Neuronal stem cell (in vitro differentiated cells): ENCODE measurements around the gene PTPRM.

Experiments used
- DNase-seq: peaks from one replicate; pipeline ENCODE4 v3.0.0-alpha.2; 2013; ENCODE audit warnings: low spot score
- H2AFZ ChIP-seq: one replicate; pipeline ENCODE4 v1.6.1; 2013; ENCODE audit warnings: mild to moderate bottlenecking, low read length, inconsistent platforms
- H2AK5ac ChIP-seq: 2 replicates; pipeline ENCODE4 v1.6.1; 2013; ENCODE audit warnings: low read depth, mild to moderate bottlenecking, inconsistent platforms, low read length, moderate library complexity, mixed read lengths
- H2BK120ac ChIP-seq: 2 replicates; pipeline ENCODE4 v1.6.1; 2013; ENCODE audit warnings: low read depth, mild to moderate bottlenecking, inconsistent platforms, low read length, moderate library complexity, mixed read lengths
- H2BK12ac ChIP-seq: one replicate; pipeline ENCODE4 v1.6.1; 2013; ENCODE audit warnings: low read length, inconsistent platforms
- H2BK15ac ChIP-seq: 2 replicates; pipeline ENCODE4 v1.6.1; 2013; ENCODE audit warnings: mild to moderate bottlenecking, low read length, inconsistent platforms, mixed read lengths
- H2BK5ac ChIP-seq: one replicate; pipeline ENCODE4 v1.6.1; 2013; ENCODE audit warnings: inconsistent platforms, mild to moderate bottlenecking, low read length, moderate library complexity
- H3K14ac ChIP-seq: one replicate; pipeline ENCODE4 v1.6.1; 2013; ENCODE audit warnings: low read length, inconsistent platforms
- H3K18ac ChIP-seq: 2 replicates; pipeline ENCODE4 v1.6.1; 2013; ENCODE audit warnings: low read length, inconsistent platforms
- H3K23ac ChIP-seq: 2 replicates; pipeline ENCODE4 v1.6.1; 2013; ENCODE audit warnings: low read depth, mild to moderate bottlenecking, mixed read lengths, low read length, inconsistent platforms; ENCODE audit not compliant: poor library complexity
- H3K27ac ChIP-seq: replicated peaks from 3 replicates; pipeline ENCODE4 v1.5.1; 2013; ENCODE audit warnings: low read length, inconsistent platforms
- H3K27me3 ChIP-seq, 3 experiments: 2 replicates each; pipeline ENCODE4 v1.6.1; 2013; ENCODE audit warnings: low read length in 3 of 3, mild to moderate bottlenecking in 2 of 3, inconsistent platforms in 1 of 3, low read depth in 1 of 3, mixed read lengths in 1 of 3, moderate library complexity in 1 of 3; ENCODE audit not compliant: control insufficient read depth in 3 of 3, insufficient read depth in 3 of 3
- H3K36me3 ChIP-seq, 2 donors: replicated peaks in 1 of 2; 2 replicates each; pipeline ENCODE4 v1.6.1; 2013; ENCODE audit warnings: low read length in 2 of 2; ENCODE audit not compliant: control insufficient read depth in 2 of 2, insufficient read depth in 2 of 2
- H3K4ac ChIP-seq: 2 replicates; pipeline ENCODE4 v1.6.1; 2013; ENCODE audit warnings: inconsistent platforms, mild to moderate bottlenecking, low read length, moderate library complexity
- H3K4me1 ChIP-seq, 2 donors: 1 replicate in 1 of 2; 2 replicates in 1 of 2; pipeline ENCODE4 v1.6.1; 2013; ENCODE audit warnings: low read length in 2 of 2, low read depth in 1 of 2; ENCODE audit not compliant: control insufficient read depth in 2 of 2, insufficient read depth in 1 of 2
- H3K4me2 ChIP-seq: one replicate; pipeline ENCODE4 v1.6.1; 2013; ENCODE audit warnings: mild to moderate bottlenecking, low read length, inconsistent platforms; ENCODE audit not compliant: insufficient read depth, poor library complexity, severe bottlenecking
- H3K4me3 ChIP-seq, 2 donors: 2 replicates each; pipeline ENCODE4 v1.5.1; 2013; ENCODE audit warnings: low read length in 2 of 2, mild to moderate bottlenecking in 2 of 2, inconsistent platforms in 1 of 2, moderate library complexity in 1 of 2
- H3K79me1 ChIP-seq: one replicate; pipeline ENCODE4 v1.6.1; 2013; ENCODE audit warnings: low read depth, mild to moderate bottlenecking, inconsistent platforms, low read length, moderate library complexity
- H3K9ac ChIP-seq: one replicate; pipeline ENCODE4 v1.6.1; 2013; ENCODE audit warnings: mild to moderate bottlenecking, low read depth, low read length, inconsistent platforms; ENCODE audit not compliant: poor library complexity
- H3K9me3 ChIP-seq, 2 donors: replicated peaks in 1 of 2; 2 replicates each; pipeline versions ENCODE3 to v1.6.1; 2013; ENCODE audit warnings: low read length in 2 of 2, mild to moderate bottlenecking in 2 of 2, inconsistent platforms in 1 of 2, low read depth in 1 of 2, mixed read lengths in 1 of 2, moderate library complexity in 1 of 2; ENCODE audit not compliant: control insufficient read depth in 2 of 2, insufficient read depth in 1 of 2
- H4K8ac ChIP-seq: one replicate; pipeline ENCODE4 v1.6.1; 2013; ENCODE audit warnings: low read depth, mild to moderate bottlenecking, inconsistent platforms, low read length, moderate library complexity
- H4K91ac ChIP-seq: one replicate; pipeline ENCODE4 v1.6.1; 2013; ENCODE audit warnings: low read length, low read depth, mild to moderate bottlenecking, inconsistent platforms; ENCODE audit not compliant: poor library complexity
- WGBS, 2 donors: extraction: QIAGEN DNeasy Blood & Tissue Kit; methylation state at CpG; one replicate each; pipeline ENCODE4 v1.1.7; 2013; ENCODE audit warnings: missing lambda C conversion rate in 2 of 2, mixed read lengths in 1 of 2; ENCODE audit not compliant: insufficient read length in 2 of 2, insufficient replicate concordance in 1 of 2; ENCODE audit errors: extremely low coverage in 2 of 2; 5-methylcytosine and 5-hydroxymethylcytosine counted together

The PTPRM gene

DNA sequence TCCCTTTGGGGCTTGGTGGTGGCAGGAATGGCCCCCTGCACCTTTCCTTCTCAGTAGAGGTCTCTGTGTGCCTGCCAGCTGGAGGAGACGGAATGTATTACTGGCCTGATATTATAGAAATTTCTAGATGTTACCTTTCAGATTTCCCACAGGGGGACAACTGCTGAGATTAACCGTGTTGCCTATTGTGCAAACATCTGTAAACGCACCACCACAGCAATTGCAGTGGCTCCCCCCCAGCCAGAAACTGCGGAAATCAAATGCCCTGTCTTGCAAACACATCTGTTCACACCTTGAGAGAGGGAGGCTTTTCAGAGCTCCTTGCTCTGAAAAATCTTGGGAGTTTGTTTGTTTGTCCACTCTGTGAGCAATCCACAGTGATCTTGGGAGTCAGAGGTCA, 772.1 kb downstream of the PTPRM start:
- Histone ChIP-seq H3K9ac (no peak overlapping the region), H3K79me1 (no peaks in the 10 kb centered on the region), H2BK5ac (no peak overlapping the region), H3K4me2 (no peak overlapping the region), H3K18ac (no peak overlapping the region), H2BK15ac (no peak overlapping the region), H2AK5ac (peak overlapping the region; percentile 71), H4K8ac (no peak overlapping the region), H2BK120ac (no peak overlapping the region), H3K9me3 (no peaks in the 10 kb centered on the region), H3K4me3 (no peak overlapping the region), H3K4ac (no peak overlapping the region), H4K91ac (no peak overlapping the region), H2AFZ (no peak overlapping the region), H2BK12ac (no peak overlapping the region), H3K36me3 (no peaks in the 10 kb centered on the region), H3K27me3 (no peaks in the 10 kb centered on the region), H3K14ac (no peak overlapping the region), H3K23ac (no peak overlapping the region), H3K27ac (no peak overlapping the region), H3K4me1 (peaks cover 5 to 9% of the 10 kb centered on the region in 2 donors)
- DNase-seq, result no peak
- no CpG with 5 or more reads among the region's 4 CpGs for WGBS, 2 donors

DNA sequence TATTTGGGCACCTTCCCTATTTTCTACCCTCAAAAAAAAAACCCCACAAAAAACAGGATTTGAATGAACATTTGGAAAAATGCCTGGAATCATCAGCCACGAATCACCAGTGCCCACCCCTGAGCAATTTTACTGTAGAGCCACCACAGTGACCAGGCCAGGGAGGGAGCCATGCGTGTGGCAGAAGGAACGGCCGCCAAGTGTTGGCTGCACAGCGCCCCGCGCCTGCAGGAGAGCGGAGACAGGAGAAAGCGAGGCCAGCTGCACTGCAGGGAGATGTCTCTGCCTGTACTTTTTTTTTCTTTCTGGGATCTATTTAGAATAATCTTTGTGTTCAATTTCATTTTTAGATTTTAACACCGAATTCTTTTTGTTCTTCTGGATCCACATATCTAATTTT, 772.8 kb downstream of the PTPRM start:
- H3K9me3 ChIP-seq, result no peaks in the 10 kb centered on the region
- H4K91ac ChIP-seq, result no peak overlapping the region
- no CpG with 5 or more reads among the region's 10 CpGs for WGBS, 2 donors
- H3K4me2 ChIP-seq, result no peak overlapping the region
- no peak overlapping the region for H2BK12ac ChIP-seq
- no peak overlapping the region for H2AFZ ChIP-seq
- no peak overlapping the region for H2BK15ac ChIP-seq
- no peaks in the 10 kb centered on the region for H3K79me1 ChIP-seq
- H3K27ac ChIP-seq, result no peak overlapping the region
- no peak overlapping the region for H3K23ac ChIP-seq
- no peak overlapping the region for H2BK120ac ChIP-seq
- H3K18ac ChIP-seq, result no peak overlapping the region
- H3K9ac ChIP-seq, result no peak overlapping the region
- H3K4ac ChIP-seq, result no peak overlapping the region
- H3K14ac ChIP-seq, result no peak overlapping the region
- H2BK5ac ChIP-seq, result no peak overlapping the region
- DNase-seq, result no peak
- peaks cover 5 to 9% of the 10 kb centered on the region in 2 donors for H3K4me1 ChIP-seq
- H4K8ac ChIP-seq, result no peak overlapping the region
- no peak overlapping the region for H3K4me3 ChIP-seq
- H3K36me3 ChIP-seq, result no peaks in the 10 kb centered on the region
- H3K27me3 ChIP-seq, result no peaks in the 10 kb centered on the region
- H2AK5ac ChIP-seq, result peak overlapping the region; percentile 71

DNA sequence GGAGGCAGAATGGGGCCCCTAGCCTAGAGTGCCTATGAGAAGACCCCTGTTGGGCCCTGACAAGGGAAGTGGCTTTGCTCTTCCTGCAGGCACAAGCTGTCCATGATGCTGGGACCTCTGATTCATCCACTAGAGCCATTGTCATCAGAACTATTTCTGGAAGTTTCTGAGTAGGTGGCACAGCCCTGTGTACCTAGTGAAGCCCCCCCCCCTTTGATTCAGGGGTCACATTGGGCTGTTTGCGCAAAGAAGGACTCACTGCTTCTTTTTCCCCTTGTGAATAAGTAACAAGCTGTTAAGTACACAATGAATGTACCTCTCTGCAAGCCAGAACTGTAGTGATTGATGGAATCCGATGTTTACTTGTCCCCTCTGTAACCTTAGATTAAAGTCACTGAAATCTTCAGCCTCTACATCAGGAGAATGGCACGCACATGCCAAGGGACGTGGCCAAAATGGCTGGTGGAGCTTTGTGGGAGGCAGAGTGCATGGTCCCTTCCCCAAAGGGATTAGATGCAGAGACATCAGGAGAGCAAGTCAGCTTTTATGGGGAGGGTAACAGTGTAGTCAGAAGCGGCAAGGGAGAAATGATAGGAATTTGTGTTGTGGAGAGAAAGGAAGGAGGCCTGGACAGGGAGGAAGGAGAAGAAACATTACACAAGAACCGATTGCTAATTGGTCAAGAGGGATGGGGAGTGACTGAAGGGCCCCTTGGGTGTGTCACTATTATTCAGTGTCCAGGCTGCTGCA, 774.5 kb downstream of the PTPRM start:
- DNase-seq, result no peak
- Histone ChIP-seq H2AFZ (peak overlapping the region; percentile 32), H3K36me3 (no peaks in the 10 kb centered on the region), H3K4me2 (no peak overlapping the region), H3K4me3 (no peak overlapping the region), H2AK5ac (peak overlapping the region; percentile 25), H3K79me1 (no peaks in the 10 kb centered on the region), H2BK15ac (no peak overlapping the region), H3K23ac (no peak overlapping the region), H3K27me3 (no peaks in the 10 kb centered on the region), H3K27ac (peak overlapping the region; percentile 24), H3K9me3 (no peaks in the 10 kb centered on the region), H3K9ac (no peak overlapping the region), H2BK12ac (no peak overlapping the region), H3K4ac (no peak overlapping the region), H4K8ac (no peak overlapping the region), H3K18ac (peak overlapping the region; percentile 32), H3K4me1 (peaks cover 5 to 9% of the 10 kb centered on the region in 2 donors), H2BK120ac (no peak overlapping the region), H3K14ac (no peak overlapping the region), H2BK5ac (no peak overlapping the region), H4K91ac (peak overlapping the region; percentile 40)
- no CpG with 5 or more reads among the region's 6 CpGs for WGBS, 2 donors

DNA sequence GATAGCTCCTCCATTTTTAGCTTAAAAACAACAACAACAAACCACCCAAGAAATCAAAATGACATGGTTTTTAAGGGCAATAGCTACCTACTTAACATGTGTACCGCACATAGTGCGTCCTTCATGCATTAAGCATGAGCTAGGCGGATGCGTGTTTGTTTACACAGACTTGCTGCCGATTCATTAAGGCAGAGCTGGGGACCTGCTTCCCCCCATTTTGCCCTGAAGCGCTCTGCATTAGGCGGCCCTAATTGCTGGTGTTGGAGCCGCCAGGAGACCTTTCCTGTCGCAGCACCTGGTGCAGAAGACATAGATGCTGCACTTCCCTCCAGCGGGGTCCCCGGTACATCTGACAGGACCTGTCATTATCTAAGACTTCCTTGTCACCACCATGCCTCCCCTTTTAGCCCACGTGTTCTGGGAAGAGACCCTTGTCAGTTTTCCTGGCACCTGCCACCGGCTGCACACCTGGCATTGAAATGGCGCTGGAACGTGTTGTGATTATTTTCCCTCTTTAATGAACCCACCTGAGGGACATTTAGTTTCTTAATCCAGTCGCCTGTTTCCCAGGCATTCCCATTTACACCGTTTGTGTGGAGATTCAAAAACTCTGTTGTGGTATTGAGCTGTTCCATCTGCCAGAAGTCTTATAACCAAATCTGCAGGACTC, 781.1 kb downstream of the PTPRM start:
- Histone ChIP-seq H3K9ac (no peak overlapping the region), H2AFZ (no peak overlapping the region), H3K4me2 (no peak overlapping the region), H3K4me3 (no peak overlapping the region), H4K8ac (no peak overlapping the region), H2BK12ac (no peak overlapping the region), H3K79me1 (no peaks in the 10 kb centered on the region), H3K36me3 (no peaks in the 10 kb centered on the region), H4K91ac (no peak overlapping the region), H3K27me3 (no peaks in the 10 kb centered on the region), H3K4ac (no peak overlapping the region), H3K18ac (peak overlapping the region; percentile 16), H3K14ac (no peak overlapping the region), H2BK5ac (no peak overlapping the region), H2BK15ac (no peak overlapping the region), H3K27ac (no peak overlapping the region), H2AK5ac (no peak overlapping the region), H2BK120ac (no peak overlapping the region), H3K9me3 (no peaks in the 10 kb centered on the region), H3K23ac (no peak overlapping the region), H3K4me1 (no peaks in the 10 kb centered on the region)
- no peak for DNase-seq
- WGBS, 2 donors, result no CpG with 5 or more reads among the region's 17 CpGs
